Neural cell (in vitro differentiated cells): ENCODE measurements around the gene PADI4. TPM values are rescaled to one million over a fixed set of nuclear protein-coding genes. Genes with fewer than 3 reads are reported as not detected.

ENCODE experiments used
- H2AFZ ChIP-seq: fragments of 200-600, 300-800 bp; sonication (generic), shearing (Covaris generic); 2 replicates; pipeline ENCODE4 v1.6.0; 2014; ENCODE audit warnings: low read depth, mild to moderate bottlenecking, antibody characterized with exemption, low read length, moderate library complexity
- H3F3A ChIP-seq: fragments of 200-600 bp; shearing (Covaris generic); 2 replicates; pipeline ENCODE4 v1.6.1; 2016; ENCODE audit warnings: mild to moderate bottlenecking, moderate library complexity, mixed read lengths, antibody characterized with exemption, low read length; ENCODE audit not compliant: insufficient read depth, poor library complexity, severe bottlenecking
- H3K27ac ChIP-seq: fragments of 200-600, 300-800 bp; sonication (generic), shearing (Covaris generic); 2 replicates; pipeline ENCODE4 v1.5.1; 2014; ENCODE audit warnings: mild to moderate bottlenecking, low read length, moderate library complexity
- H3K27me3 ChIP-seq: fragments of 300-800, 200-600 bp; sonication (generic), shearing (Covaris generic); 2 replicates; pipeline ENCODE4 v1.6.0; 2014; ENCODE audit warnings: mild to moderate bottlenecking, low read depth, low read length, moderate library complexity; ENCODE audit not compliant: insufficient read depth
- H3K36me3 ChIP-seq: fragments of 300-800, 200-600 bp; sonication (generic), shearing (Covaris generic); 2 replicates; pipeline ENCODE4 v1.5.1; 2014; ENCODE audit warnings: mild to moderate bottlenecking, antibody characterized with exemption, low read length, moderate library complexity; ENCODE audit not compliant: insufficient read depth
- H3K4me2 ChIP-seq: fragments of 300-800, 200-600 bp; sonication (generic), shearing (Covaris generic); 2 replicates; pipeline ENCODE4 v1.6.0; 2014; ENCODE audit warnings: mild to moderate bottlenecking, low read length
- H3K4me3 ChIP-seq: fragments of 300-800, 200-600 bp; sonication (generic), shearing (Covaris generic); 2 replicates; pipeline ENCODE4 v1.5.1; 2014; ENCODE audit warnings: mild to moderate bottlenecking, low read length, moderate library complexity
- H3K79me2 ChIP-seq: fragments of 200-600 bp; shearing (Covaris generic); replicated peaks from 2 replicates; pipeline ENCODE4 v1.6.0; 2014; ENCODE audit warnings: mild to moderate bottlenecking, low read length, moderate library complexity; ENCODE audit not compliant: insufficient read depth
- H3K9ac ChIP-seq: fragments of 300-800, 200-600 bp; sonication (generic), shearing (Covaris generic); 2 replicates; pipeline ENCODE4 v1.6.1; 2016; ENCODE audit warnings: mild to moderate bottlenecking, low read length, mixed read lengths
- H3K9me2 ChIP-seq: fragments of 200-600 bp; shearing (Covaris generic); 2 replicates; pipeline ENCODE4 v1.6.1; 2016; ENCODE audit warnings: mild to moderate bottlenecking, low read length, mixed read lengths; ENCODE audit not compliant: insufficient read depth
- H3K9me3 ChIP-seq: fragments of 200-600, 300-800 bp; sonication (generic), shearing (Covaris generic); 2 replicates; pipeline ENCODE4 v1.6.1; 2016; ENCODE audit warnings: mild to moderate bottlenecking, mixed run types, low read length, moderate library complexity, mixed read lengths
- H4K20me1 ChIP-seq: fragments of 200-600 bp; shearing (Covaris generic); 2 replicates; pipeline ENCODE4 v1.6.1; 2016; ENCODE audit warnings: mild to moderate bottlenecking, mixed run types; ENCODE audit not compliant: insufficient read depth
- CTCF ChIP-seq: fragments of 450-650 bp; IDR thresholded peaks from 2 replicates; pipeline ENCODE4 v1.5.1; 2014; ENCODE audit warnings: antibody characterized with exemption, mild to moderate bottlenecking, moderate library complexity; ENCODE audit not compliant: poor library complexity, severe bottlenecking
- EP300 ChIP-seq: fragments of 450-650 bp; conservative IDR thresholded peaks from 2 replicates; pipeline ENCODE4 v1.6.1; 2014; ENCODE audit warnings: antibody characterized with exemption, mild to moderate bottlenecking, moderate library complexity; ENCODE audit not compliant: poor library complexity, severe bottlenecking
- EZH2 ChIP-seq: fragments of 200-600, 300-800 bp; shearing (Covaris generic), sonication (generic); IDR thresholded peaks from 2 replicates; pipeline ENCODE4 v1.6.1; 2014; ENCODE audit warnings: antibody characterized with exemption, low read length, borderline replicate concordance, mild to moderate bottlenecking; ENCODE audit not compliant: insufficient read depth, poor library complexity, severe bottlenecking
- MXI1 ChIP-seq: fragments of 450-650 bp; conservative IDR thresholded peaks from 2 replicates; pipeline ENCODE4 v1.6.1; 2014; ENCODE audit warnings: antibody characterized with exemption, mild to moderate bottlenecking; ENCODE audit not compliant: poor library complexity, severe bottlenecking
- POLR2AphosphoS5 ChIP-seq: IDR thresholded peaks from 2 replicates; pipeline ENCODE4 v1.6.1; 2012
- RAD21 ChIP-seq: fragments of 450-650 bp; conservative IDR thresholded peaks from 2 replicates; pipeline ENCODE4 v1.6.1; 2014; ENCODE audit warnings: antibody characterized with exemption, mild to moderate bottlenecking, moderate library complexity
- REST ChIP-seq: IDR thresholded peaks from 2 replicates; pipeline ENCODE4 v1.6.1; 2012; ENCODE audit warnings: borderline replicate concordance
- SMC3 ChIP-seq: fragments of 450-650 bp; conservative IDR thresholded peaks from 2 replicates; pipeline ENCODE4 v1.6.1; 2014; ENCODE audit warnings: antibody characterized with exemption, mild to moderate bottlenecking, moderate library complexity; ENCODE audit not compliant: poor library complexity
- TAF1 ChIP-seq: IDR thresholded peaks from 2 replicates; pipeline ENCODE4 v1.6.1; 2012; ENCODE audit warnings: low read depth
- polyA plus RNA-seq: library from polyadenylated mRNA; depleted of rRNA; stranded (reverse); fragments of >200 nt; gene quantifications from 2 replicates; pipeline ENCODE4 v1.2.3, GENCODE V29; 2014

The PADI4 gene
- polyA plus RNA-seq, 1 donor from 2014 or later: not detected

DNA sequence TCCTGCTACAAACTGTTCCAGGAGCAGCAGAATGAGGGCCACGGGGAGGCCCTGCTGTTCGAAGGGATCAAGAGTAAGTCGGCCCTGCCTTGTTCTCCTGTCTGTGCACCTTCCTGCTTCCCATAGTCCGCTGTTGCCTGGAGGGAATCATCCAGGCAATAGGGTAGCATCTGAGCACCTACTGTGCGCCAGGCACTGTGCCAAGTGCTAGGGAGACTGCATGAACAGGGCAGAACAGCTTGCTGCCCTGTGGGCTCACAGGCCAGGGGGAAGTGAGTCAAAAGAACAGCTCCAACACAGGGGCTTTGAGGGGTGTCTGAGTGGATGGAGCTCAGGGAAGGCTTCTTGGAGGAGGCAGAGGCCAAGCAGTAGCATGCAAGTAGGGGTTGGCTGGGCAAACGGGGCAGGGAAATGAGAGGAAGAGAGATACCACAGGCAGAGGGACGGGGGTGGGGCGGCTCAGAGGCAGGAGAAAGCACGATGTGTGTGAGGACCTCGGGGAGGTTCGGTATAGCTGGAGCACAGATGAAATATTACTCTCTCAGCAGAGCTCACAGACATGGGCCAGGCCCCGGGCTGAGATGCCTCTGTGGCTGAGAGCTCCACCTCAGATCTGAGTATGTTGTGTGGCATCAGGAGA, 48.5 kb downstream of the PADI4 start:
- Histone ChIP-seq H3K9me2 (no peaks in the 10 kb centered on the region), H3K27me3 (no peaks in the 10 kb centered on the region), H3K9ac (no peak overlapping the region), H3K4me2 (no peak overlapping the region), H4K20me1 (no peaks in the 10 kb centered on the region), H3K79me2 (no peaks in the 10 kb centered on the region), H3K27ac (no peak overlapping the region), H3F3A (no peaks in the 10 kb centered on the region), H2AFZ (no peak overlapping the region), H3K36me3 (no peaks in the 10 kb centered on the region), H3K9me3 (no peaks in the 10 kb centered on the region), H3K4me3 (no peak overlapping the region)
- TF ChIP-seq REST (no peak), EZH2 (no peak), POLR2AphosphoS5 (no peak), MXI1 (no peak), CTCF (no peak), RAD21 (no peak), EP300 (no peak), TAF1 (no peak), SMC3 (no peak)

DNA sequence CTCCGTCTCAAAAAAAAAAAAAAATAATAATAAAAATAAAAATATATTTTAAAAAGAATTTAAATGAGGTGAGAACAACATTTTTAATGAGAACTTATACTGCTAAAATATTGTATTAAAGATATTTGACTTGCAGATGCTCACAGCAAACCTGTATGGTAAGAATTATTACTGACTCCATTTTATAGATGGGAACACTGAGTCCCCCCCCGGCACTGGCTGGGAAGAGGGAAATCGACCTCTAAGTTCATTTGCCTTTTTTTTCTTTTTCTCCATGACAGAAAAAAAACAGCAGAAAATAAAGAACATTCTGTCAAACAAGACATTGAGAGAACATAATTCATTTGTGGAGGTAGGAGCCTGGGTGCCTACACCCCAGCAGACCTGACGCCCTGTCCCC, 50.6 kb downstream of the PADI4 start:
- TF ChIP-seq POLR2AphosphoS5 (no peak), RAD21 (no peak), EP300 (no peak), SMC3 (no peak), MXI1 (no peak), EZH2 (no peak), TAF1 (no peak), REST (no peak), CTCF (no peak)
- no peaks in the 10 kb centered on the region for H3F3A ChIP-seq
- H3K9me2 ChIP-seq: no peaks in the 10 kb centered on the region
- H3K27ac ChIP-seq: no peak overlapping the region
- no peak overlapping the region for H3K4me3 ChIP-seq
- H4K20me1 ChIP-seq: no peaks in the 10 kb centered on the region
- H2AFZ ChIP-seq: no peak overlapping the region
- H3K9ac ChIP-seq: no peak overlapping the region
- no peaks in the 10 kb centered on the region for H3K9me3 ChIP-seq
- no peaks in the 10 kb centered on the region for H3K79me2 ChIP-seq
- H3K36me3 ChIP-seq: no peaks in the 10 kb centered on the region
- no peaks in the 10 kb centered on the region for H3K27me3 ChIP-seq
- no peak overlapping the region for H3K4me2 ChIP-seq
